HCT116 (cell line): ENCODE results near the gene NAPA. TPM values are rescaled to one million over a fixed set of nuclear protein-coding genes. Genes with fewer than 3 reads are reported as not detected.

Source experiments
- ATAC-seq: fragments of 200-7000 bp; cut with Tn5 transposase; 2 replicates; pipeline ENCODE4 v1.9.1; 2020; ENCODE audit warnings: mild to moderate bottlenecking, moderate library complexity
- BruUV-seq: library from RNA; stranded (reverse); fragments of 400-500 nt; replicated peaks from 2 replicates; lab custom pipeline; 2021; lab: Mats Ljungman, UMichigan
- CTCF ChIA-PET: fragments of 300-600 bp; sonication (Branson Sonifier 250); formaldehyde crosslinking; loops from one replicate; lab custom pipeline; 2021; ENCODE audit warnings: antibody characterized with exemption; lab: Charles Lee
- POLR2A ChIA-PET: fragments of 300-600, 350-600 bp; sonication (Branson Sonifier 250); formaldehyde crosslinking; loops from one replicate; lab custom pipeline; 2021; ENCODE audit warnings: antibody characterized with exemption; lab: Charles Lee
- RAD21 ChIA-PET, 2 experiments: fragments of 300-600 bp; sonication (Branson Sonifier 250); formaldehyde crosslinking; loops; one replicate each; lab custom pipeline; 2023; ENCODE audit warnings: low total read pairs in 2 of 2; ENCODE audit not compliant: uncharacterized antibody in 2 of 2, unreplicated experiment in 2 of 2, low non-redundant PET in 1 of 2; lab: Charles Lee
- DNase-seq: peaks from one replicate; pipeline ENCODE4 v3.0.0-alpha.2; 2010; ENCODE audit warnings: low read depth, low spot score
- H2AFZ ChIP-seq: fragments of 200-600 bp; shearing (Covaris generic), sonication (generic); 2 replicates; pipeline ENCODE4 v1.6.1; 2017; ENCODE audit warnings: low read depth, mixed run types, mixed read lengths, antibody characterized with exemption, low read length; ENCODE audit not compliant: poor library complexity, severe bottlenecking
- H3K27ac ChIP-seq: 2 replicates; pipeline ENCODE4 v1.5.1; 2012; ENCODE audit warnings: low read depth, low read length
- H3K27me3 ChIP-seq: fragments of 200-600 bp; sonication (generic); 2 replicates; pipeline ENCODE4 v1.6.1; 2016; ENCODE audit warnings: mixed run types, low read length, mixed read lengths; ENCODE audit not compliant: insufficient read depth
- H3K36me3 ChIP-seq, 2 experiments: fragments of 200-500 bp in 1 of 2; fragments of 200-600 bp in 1 of 2; sonication (Bioruptor generic) in 1 of 2; sonication (generic) in 1 of 2; 2 replicates each; pipeline versions ENCODE4 v1.5.1 to v1.6.1; 2014 to 2016; ENCODE audit warnings: low read length in 2 of 2, inconsistent platforms in 1 of 2, mixed read lengths in 1 of 2, mixed run types in 1 of 2; ENCODE audit not compliant: insufficient read depth in 2 of 2, control insufficient read depth in 1 of 2
- H3K4me1 ChIP-seq, 2 experiments: fragments of 200-600 bp in 1 of 2; sonication (generic) in 1 of 2; 2 replicates each; pipeline versions ENCODE4 v1.5.1 to v1.6.1; 2012 to 2017; ENCODE audit warnings: low read length in 2 of 2, inconsistent platforms in 1 of 2, mild to moderate bottlenecking in 1 of 2, mixed read lengths in 1 of 2, mixed run types in 1 of 2, moderate library complexity in 1 of 2; ENCODE audit not compliant: insufficient read depth in 2 of 2, control insufficient read depth in 1 of 2
- H3K4me2 ChIP-seq: fragments of 200-600 bp; sonication (generic); 2 replicates; pipeline ENCODE4 v1.6.1; 2017; ENCODE audit warnings: mixed run types, low read length, mixed read lengths
- H3K4me3 ChIP-seq, 2 experiments: fragments of 200-600 bp in 1 of 2; sonication (generic) in 1 of 2; replicated peaks in 1 of 2; 2 replicates each; pipeline ENCODE4 v1.5.1; 2011 to 2016; ENCODE audit warnings: low read length in 2 of 2, control low read depth in 1 of 2, low read depth in 1 of 2, mild to moderate bottlenecking in 1 of 2, mixed read lengths in 1 of 2, mixed run types in 1 of 2
- H3K79me2 ChIP-seq: fragments of 200-600 bp; sonication (generic); 2 replicates; pipeline ENCODE4 v1.6.1; 2017; ENCODE audit warnings: mild to moderate bottlenecking, mixed run types, low read length, moderate library complexity, mixed read lengths; ENCODE audit not compliant: insufficient read depth
- H3K9ac ChIP-seq: fragments of 200-600 bp; sonication (generic); 2 replicates; pipeline ENCODE4 v1.6.1; 2016; ENCODE audit warnings: low read length, mixed read lengths
- H3K9me2 ChIP-seq: fragments of 200-600 bp; sonication (generic), shearing (Covaris generic); 2 replicates; pipeline ENCODE4 v1.6.1; 2017; ENCODE audit warnings: mixed run types, mild to moderate bottlenecking, moderate library complexity; ENCODE audit not compliant: insufficient read depth
- H3K9me3 ChIP-seq, 2 experiments: fragments of 200-500 bp in 1 of 2; fragments of 200-600 bp in 1 of 2; sonication (Bioruptor generic) in 1 of 2; sonication (generic) in 1 of 2; 2 replicates each; pipeline ENCODE4 v1.6.1; 2014 to 2017; ENCODE audit warnings: low read length in 2 of 2, mixed read lengths in 2 of 2, inconsistent platforms in 1 of 2, low read depth in 1 of 2, mild to moderate bottlenecking in 1 of 2, mixed run types in 1 of 2, moderate library complexity in 1 of 2; ENCODE audit not compliant: control insufficient read depth in 1 of 2, insufficient read depth in 1 of 2
- H4K20me1 ChIP-seq: fragments of 200-600 bp; sonication (generic), shearing (Covaris generic); 2 replicates; pipeline ENCODE4 v1.6.1; 2017; ENCODE audit warnings: mixed run types, mild to moderate bottlenecking, moderate library complexity; ENCODE audit not compliant: insufficient read depth
- CBX3 ChIP-seq: IDR thresholded peaks from 2 replicates; pipeline ENCODE4 v1.6.1; 2012; ENCODE audit warnings: low read depth
- CEBPB ChIP-seq: IDR thresholded peaks from 2 replicates; pipeline ENCODE4 v1.6.1; 2012; ENCODE audit warnings: low read depth
- CTCF ChIP-seq, 3 experiments: fragments of 200-600 bp in 1 of 3; sonication (generic) in 1 of 3; IDR thresholded peaks in 2 of 3; conservative IDR thresholded peaks in 1 of 3; 2 replicates each; pipeline ENCODE4 v1.5.1; 2012 to 2017; ENCODE audit warnings: low read depth in 2 of 3, low read length in 2 of 3, antibody characterized with exemption in 1 of 3, borderline replicate concordance in 1 of 3, control low read depth in 1 of 3, mild to moderate bottlenecking in 1 of 3, mixed read lengths in 1 of 3, mixed run types in 1 of 3, moderate library complexity in 1 of 3; ENCODE audit not compliant: insufficient read depth in 1 of 3
- EGR1 ChIP-seq: IDR thresholded peaks from 2 replicates; pipeline ENCODE4 v1.6.1; 2012; ENCODE audit warnings: low read depth
- POLR2AphosphoS5 ChIP-seq: IDR thresholded peaks from 2 replicates; pipeline ENCODE4 v1.6.1; 2011; ENCODE audit warnings: mild to moderate bottlenecking, low read depth, low read length, moderate library complexity
- RAD21 ChIP-seq: IDR thresholded peaks from 2 replicates; pipeline ENCODE4 v1.6.1; 2012; ENCODE audit warnings: low read depth, mild to moderate bottlenecking
- REST ChIP-seq: IDR thresholded peaks from 2 replicates; pipeline ENCODE4 v1.6.1; 2012; ENCODE audit warnings: low read depth
- SIN3A ChIP-seq: IDR thresholded peaks from 2 replicates; pipeline ENCODE4 v1.6.1; 2012; ENCODE audit warnings: low read depth
- SP1 ChIP-seq: IDR thresholded peaks from 2 replicates; pipeline ENCODE4 v1.6.1; 2012; ENCODE audit warnings: low read depth
- YY1 ChIP-seq: IDR thresholded peaks from 2 replicates; pipeline ENCODE4 v1.6.1; 2011; ENCODE audit warnings: low read length, low read depth, moderate library complexity, mild to moderate bottlenecking; ENCODE audit not compliant: insufficient replicate concordance; ENCODE audit errors: extremely low read depth
- ZNF274 ChIP-seq: fragments of 200-500 bp; sonication (Bioruptor generic); IDR thresholded peaks from 2 replicates; pipeline ENCODE4 v1.6.1; 2014; ENCODE audit warnings: mild to moderate bottlenecking, low read depth, low read length, inconsistent platforms
- intact Hi-C: fragments of 100-400 bp; cut with micrococcal nuclease; formaldehyde crosslinking; loops from 2 replicates; pipeline ENCODE4 v1.10.0; 2022
- total RNA-seq: library from RNA; stranded (reverse); gene quantifications from one replicate; pipeline ENCODE4 v1.2.1, GENCODE V29; 2021; ENCODE audit not compliant: unreplicated experiment

NAPA gene
- total RNA-seq, 1 experiment from 2014 or later: 58.8 TPM

- peaks cover 10% of the 10 kb centered on the region for H3K79me2 ChIP-seq
- POLR2A ChIA-PET: no interaction called here
- H2AFZ ChIP-seq: no peak overlapping the region
- H3K4me2 ChIP-seq: no peak overlapping the region
- H3K4me1 ChIP-seq: peaks cover 5 to 14% of the 10 kb centered on the region in 2 experiments; a peak in 3 of 4 replicates
- RAD21 ChIA-PET: no interaction called here
- intact Hi-C loops: no loop called here
- H3K36me3 ChIP-seq: no peaks in the 10 kb centered on the region
- H3K27me3 ChIP-seq: no peaks in the 10 kb centered on the region
- H3K9me2 ChIP-seq: no peaks in the 10 kb centered on the region
- H3K9me3 ChIP-seq: no peaks in the 10 kb centered on the region
- no peak overlapping the region for H3K27ac ChIP-seq
- H4K20me1 ChIP-seq: no peaks in the 10 kb centered on the region
- no peak for TF ChIP-seq RAD21
- TF ChIP-seq YY1: no peak
- no peak for TF ChIP-seq ZNF274
- no peak for TF ChIP-seq EGR1
- no peak for TF ChIP-seq REST
- TF ChIP-seq CBX3: no peak
- no peak for TF ChIP-seq CEBPB
- TF ChIP-seq POLR2AphosphoS5: no peak
- no peak for TF ChIP-seq SP1
- TF ChIP-seq SIN3A: no peak
- no peak for TF ChIP-seq CTCF (IDR thresholded peaks at IDR 0.05 in 2 of 3, conservative IDR thresholded peaks at IDR 0.05 in 1 of 3; ENCODE audit: borderline replicate concordance in 1 of 3, insufficient read depth in 1 of 3, low read depth in 2 of 3, low read length in 2 of 3)
- BruUV-seq: no TSS peak
- CTCF ChIA-PET: no interaction called here
- no peak overlapping the region for H3K9ac ChIP-seq
- ATAC-seq (no peak), DNase-seq (no peak)
- no peak overlapping the region for H3K4me3 ChIP-seq
Measured at GRCh38 chr19:47518854-47519253, 4.0 kb upstream of the NAPA start.
